Liver (tissue), 9 donors: ENCODE measurements around the gene OGFR. TPM values are rescaled to one million over a fixed set of nuclear protein-coding genes. Genes with fewer than 3 reads are reported as not detected.

ENCODE experiments used
- DNase-seq: peaks from one replicate; pipeline ENCODE4 v3.0.0-alpha.2; 2017; ENCODE audit warnings: low spot score
- H3K27ac ChIP-seq, 2 donors: one replicate each; pipeline ENCODE4 v1.7.0; 2013; ENCODE audit warnings: inconsistent platforms in 2 of 2, low read length in 2 of 2, control low read depth in 1 of 2, low read depth in 1 of 2, mild to moderate bottlenecking in 1 of 2
- H3K27me3 ChIP-seq, 4 donors: one replicate each; pipeline versions ENCODE4 v1.6.1 to v1.7.0; 2013; ENCODE audit warnings: low read length in 3 of 4, inconsistent platforms in 1 of 4, mild to moderate bottlenecking in 1 of 4, moderate library complexity in 1 of 4; ENCODE audit not compliant: control insufficient read depth in 4 of 4, insufficient read depth in 4 of 4
- H3K36me3 ChIP-seq, 4 donors: one replicate each; pipeline versions ENCODE4 v1.6.1 to v1.7.0; 2013; ENCODE audit warnings: low read length in 3 of 4, mild to moderate bottlenecking in 3 of 4, low read depth in 1 of 4, moderate library complexity in 1 of 4; ENCODE audit not compliant: control insufficient read depth in 4 of 4, insufficient read depth in 3 of 4
- H3K4me1 ChIP-seq, 4 donors: one replicate each; pipeline versions ENCODE4 v1.6.1 to v1.7.0; 2013; ENCODE audit warnings: low read length in 3 of 4, mild to moderate bottlenecking in 3 of 4, moderate library complexity in 1 of 4; ENCODE audit not compliant: control insufficient read depth in 4 of 4, insufficient read depth in 4 of 4
- H3K4me3 ChIP-seq, 3 donors: one replicate each; pipeline versions ENCODE4 v1.6.1 to v1.7.0; 2013; ENCODE audit warnings: low read length in 3 of 3, control low read depth in 1 of 3, low read depth in 1 of 3, mild to moderate bottlenecking in 1 of 3
- H3K9ac ChIP-seq, 2 donors: one replicate each; pipeline ENCODE4 v1.7.0; 2013; ENCODE audit warnings: low read length in 2 of 2, mild to moderate bottlenecking in 2 of 2, moderate library complexity in 2 of 2, control low read depth in 1 of 2, low read depth in 1 of 2
- H3K9me3 ChIP-seq, 4 donors: one replicate each; pipeline versions ENCODE4 v1.6.1 to v1.7.0; 2013; ENCODE audit warnings: low read length in 3 of 4; ENCODE audit not compliant: control insufficient read depth in 4 of 4
- CTCF ChIP-seq: fragments of 150-350 bp; IDR thresholded peaks from 2 replicates; pipeline ENCODE4 v1.5.1; 2017; ENCODE audit warnings: improper control_type of control experiment, low read depth, low read length; ENCODE audit not compliant: missing input control
- EGR1 ChIP-seq, 2 donors: IDR thresholded peaks; 2 replicates each; pipeline ENCODE4 v1.6.1; 2016 to 2018; ENCODE audit warnings: antibody characterized with exemption in 2 of 2, low read depth in 2 of 2
- FOXA1 ChIP-seq: IDR thresholded peaks from 2 replicates; pipeline ENCODE4 v1.6.1; 2016; ENCODE audit warnings: antibody characterized with exemption
- FOXA2 ChIP-seq: IDR thresholded peaks from 2 replicates; pipeline ENCODE4 v1.6.1; 2016; ENCODE audit warnings: antibody characterized with exemption
- GABPA ChIP-seq, 2 donors: IDR thresholded peaks in 1 of 2; conservative IDR thresholded peaks in 1 of 2; 2 replicates each; pipeline ENCODE4 v1.6.1; 2016; ENCODE audit warnings: antibody characterized with exemption in 2 of 2, mild to moderate bottlenecking in 1 of 2, moderate library complexity in 1 of 2
- HNF4G ChIP-seq: IDR thresholded peaks from 2 replicates; pipeline ENCODE4 v1.6.1; 2016; ENCODE audit warnings: antibody characterized with exemption
- JUND ChIP-seq, 2 donors: IDR thresholded peaks; 2 replicates each; pipeline ENCODE4 v1.6.1; 2016; ENCODE audit warnings: antibody characterized with exemption in 2 of 2
- MAX ChIP-seq: IDR thresholded peaks from 2 replicates; pipeline ENCODE4 v1.6.1; 2016; ENCODE audit warnings: antibody characterized with exemption
- NR2F2 ChIP-seq: IDR thresholded peaks from 2 replicates; pipeline ENCODE4 v1.6.1; 2016; ENCODE audit warnings: antibody characterized with exemption
- RAD21 ChIP-seq, 2 donors: IDR thresholded peaks; 2 replicates each; pipeline ENCODE4 v1.6.1; 2016; ENCODE audit warnings: antibody characterized with exemption in 2 of 2, mild to moderate bottlenecking in 2 of 2
- REST ChIP-seq: IDR thresholded peaks from 2 replicates; pipeline ENCODE4 v1.6.1; 2016; ENCODE audit warnings: antibody characterized with exemption, mild to moderate bottlenecking
- RXRA ChIP-seq, 2 donors: IDR thresholded peaks; 2 replicates each; pipeline ENCODE4 v1.6.1; 2017 to 2018; ENCODE audit warnings: antibody characterized with exemption in 2 of 2, mild to moderate bottlenecking in 1 of 2
- SP1 ChIP-seq: IDR thresholded peaks from 2 replicates; pipeline ENCODE4 v1.6.1; 2018; ENCODE audit warnings: antibody characterized with exemption, mild to moderate bottlenecking
- TAF1 ChIP-seq: conservative IDR thresholded peaks from 2 replicates; pipeline ENCODE4 v1.6.1; 2016; ENCODE audit warnings: antibody characterized with exemption, mild to moderate bottlenecking
- YY1 ChIP-seq: IDR thresholded peaks from 2 replicates; pipeline ENCODE4 v1.6.1; 2016; ENCODE audit warnings: antibody characterized with exemption, mild to moderate bottlenecking
- ZBTB33 ChIP-seq: IDR thresholded peaks from 2 replicates; pipeline ENCODE4 v1.6.1; 2016; ENCODE audit warnings: antibody characterized with exemption
- WGBS: extraction: QIAGEN DNeasy Blood & Tissue Kit; methylation state at CpG from one replicate; pipeline ENCODE4 v1.1.7; 2013; 5-methylcytosine and 5-hydroxymethylcytosine counted together
- polyA plus RNA-seq, 2 donors: library from polyadenylated mRNA; stranded (reverse) in 1 of 2; unstranded in 1 of 2; fragments of 200-250 nt in 1 of 2; fragments of >200 nt in 1 of 2; fragmentation: Nextera tagmentation in 1 of 2; extraction: Ambion mirVana in 1 of 2; gene quantifications; one replicate each; pipeline versions ENCODE4 v1.2.1 to v1.2.3, GENCODE V29; 2013 to 2015
- total RNA-seq, 2 donors: library from RNA; depleted of rRNA; stranded (reverse); fragments of >200 nt; gene quantifications; one replicate each; pipeline ENCODE4 v1.2.3, GENCODE V29; 2014
- TF ChIP-seq, protein P1 (sequence below): IDR thresholded peaks from 2 replicates; pipeline ENCODE4 v1.6.1; 2016; ENCODE audit warnings: antibody characterized with exemption
- donor health status: healthy.
- donor health status: healthy.
- donor health status: healthy.
- donor health status: healthy.
- donor health status: healthy.

OGFR gene
- total and polyA plus RNA-seq, 4 donors: 5.9 to 59.4 (median 29.4) TPM

DNA sequence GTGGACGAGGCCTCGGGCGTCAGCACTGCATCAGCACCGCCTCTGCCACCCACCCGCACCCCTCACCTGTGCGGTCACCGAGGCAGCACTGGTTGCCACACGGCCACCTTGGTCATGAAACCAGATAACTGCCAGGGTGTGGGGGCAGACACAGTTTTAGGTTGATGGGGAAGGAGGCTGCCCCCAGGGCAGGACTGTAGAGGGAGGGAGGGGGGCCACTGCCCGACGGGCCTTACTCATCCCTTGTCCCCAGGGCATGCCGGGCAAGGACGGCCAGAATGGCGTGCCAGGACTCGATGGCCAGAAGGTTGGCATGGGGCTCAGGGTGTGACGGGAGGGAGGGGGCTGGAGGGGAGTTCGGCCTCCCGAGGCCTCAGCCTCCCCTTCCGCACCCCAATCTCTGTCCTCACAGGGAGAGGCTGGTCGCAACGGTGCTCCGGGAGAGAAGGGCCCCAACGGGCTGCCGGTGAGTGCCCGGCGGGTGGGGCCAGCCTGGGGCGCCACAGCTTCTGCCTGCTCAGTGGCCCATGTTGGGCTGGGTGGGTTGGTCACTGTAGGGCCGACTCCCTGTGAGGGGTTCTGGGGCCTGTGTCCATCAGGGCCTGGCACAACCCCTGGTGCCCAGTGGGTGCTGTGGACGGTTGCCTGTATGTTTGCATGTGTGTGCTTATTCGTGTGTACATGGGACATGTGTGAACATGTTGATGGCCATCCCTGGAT lies 24.0 kb downstream of the OGFR start:
- DNase-seq: no peak
- TF ChIP-seq EGR1 (IDR thresholded peaks at IDR 0.05; ENCODE audit: low read depth in 2 of 2): no peak
- no peak for TF ChIP-seq ZBTB33
- TF ChIP-seq YY1: no peak
- no peak for TF ChIP-seq NR2F2
- no peak for TF ChIP-seq REST
- no peak for TF ChIP-seq RAD21 (IDR thresholded peaks at IDR 0.05)
- TF ChIP-seq GABPA (IDR thresholded peaks at IDR 0.05 in 1 of 2, conservative IDR thresholded peaks at IDR 0.05 in 1 of 2): no peak
- TF ChIP-seq TAF1: no peak
- TF ChIP-seq FOXA1: no peak
- no peak for TF ChIP-seq FOXA2
- no peak for TF ChIP-seq JUND (IDR thresholded peaks at IDR 0.05)
- no peak for TF ChIP-seq HNF4G
- TF ChIP-seq, protein P1, sequence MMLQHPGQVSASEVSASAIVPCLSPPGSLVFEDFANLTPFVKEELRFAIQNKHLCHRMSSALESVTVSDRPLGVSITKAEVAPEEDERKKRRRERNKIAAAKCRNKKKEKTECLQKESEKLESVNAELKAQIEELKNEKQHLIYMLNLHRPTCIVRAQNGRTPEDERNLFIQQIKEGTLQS: no peak
- TF ChIP-seq MAX: no peak
- no peak for TF ChIP-seq SP1
- TF ChIP-seq RXRA (IDR thresholded peaks at IDR 0.05): no peak
- TF ChIP-seq CTCF: no peak
- H3K9me3 ChIP-seq: no peaks in the 10 kb centered on the region

More for the DNA sequence above, 24.0 kb downstream of the OGFR start:
- no peak overlapping the region for H3K9ac ChIP-seq
- no peak overlapping the region for H3K27ac ChIP-seq
- H3K36me3 ChIP-seq: no peaks in the 10 kb centered on the region
- H3K4me1 ChIP-seq: peaks cover 11 to 40% (median 27%) of the 10 kb centered on the region in 4 donors
- H3K27me3 ChIP-seq: no peaks in the 10 kb centered on the region
- no peak overlapping the region for H3K4me3 ChIP-seq
- 93% methylated on average over 29 of the region's 29 CpGs for WGBS
